GM21367 (cell line): ENCODE measurements around the gene TPM1.

Source experiments
- ATAC-seq: cut with Tn5 transposase; IDR thresholded peaks from one replicate; pipeline ENCODE4 v1.9.1; 2021; ENCODE audit not compliant: unreplicated experiment

The TPM1 gene

GRCh38 chr15:63015618-63016017 is 26.9 kb upstream of the TPM1 start:
- ATAC-seq, result no peak

GRCh38 chr15:63016234-63016633 is 26.3 kb upstream of the TPM1 start:
- ATAC-seq, result no peak

- no peak for ATAC-seq
These were observed 23.9 kb upstream of the TPM1 start for GRCh38 chr15:63018639-63019038.

- ATAC-seq, result no peak
These were observed 22.9 kb upstream of the TPM1 start for GRCh38 chr15:63019511-63020109.

- ATAC-seq, result no peak
These were observed 22.4 kb upstream of the TPM1 start for GRCh38 chr15:63020128-63020527.

GRCh38 chr15:63020759-63021430 is 21.7 kb upstream of the TPM1 start:
- no peak for ATAC-seq

GRCh38 chr15:63022181-63022580 is 20.4 kb upstream of the TPM1 start:
- no peak for ATAC-seq

- ATAC-seq, result no peak
These were observed 19.9 kb upstream of the TPM1 start for GRCh38 chr15:63022663-63023062.

GRCh38 chr15:63023351-63023945 is 19.1 kb upstream of the TPM1 start:
- no peak for ATAC-seq

- ATAC-seq, result no peak
These were observed 17.1 kb upstream of the TPM1 start for GRCh38 chr15:63025460-63025859.

GRCh38 chr15:63027646-63028045 is 14.9 kb upstream of the TPM1 start:
- no peak for ATAC-seq

GRCh38 chr15:63028442-63029110 is 14.0 kb upstream of the TPM1 start:
- no peak for ATAC-seq

- no peak for ATAC-seq
These were observed 12.9 kb upstream of the TPM1 start for GRCh38 chr15:63029676-63030075.

- no peak for ATAC-seq
These were observed 12.4 kb upstream of the TPM1 start for GRCh38 chr15:63030101-63030551.

- ATAC-seq, result no peak
These were observed 8.0 kb upstream of the TPM1 start for GRCh38 chr15:63034578-63034977.

GRCh38 chr15:63035253-63035652 is 7.3 kb upstream of the TPM1 start:
- no peak for ATAC-seq

- ATAC-seq, result no peak
These were observed 6.6 kb upstream of the TPM1 start for GRCh38 chr15:63035977-63036376.

- no peak for ATAC-seq
These were observed 4.4 kb upstream of the TPM1 start for GRCh38 chr15:63037976-63038720.

GRCh38 chr15:63038926-63039673 is 3.4 kb upstream of the TPM1 start:
- ATAC-seq, result no peak

- ATAC-seq, result no peak
These were observed 2.7 kb upstream of the TPM1 start for GRCh38 chr15:63039811-63040210.

- ATAC-seq, result no peak
These were observed 2.0 kb upstream of the TPM1 start for GRCh38 chr15:63040509-63040908.
